ENCODE measurements around the gene SLC5A2.
"Not testable (repeated sequence)": the region's sequence is repeated elsewhere in the genome, so short reads cannot be mapped to it uniquely, and the experiment has no call there.

Gene SLC5A2

DNA sequence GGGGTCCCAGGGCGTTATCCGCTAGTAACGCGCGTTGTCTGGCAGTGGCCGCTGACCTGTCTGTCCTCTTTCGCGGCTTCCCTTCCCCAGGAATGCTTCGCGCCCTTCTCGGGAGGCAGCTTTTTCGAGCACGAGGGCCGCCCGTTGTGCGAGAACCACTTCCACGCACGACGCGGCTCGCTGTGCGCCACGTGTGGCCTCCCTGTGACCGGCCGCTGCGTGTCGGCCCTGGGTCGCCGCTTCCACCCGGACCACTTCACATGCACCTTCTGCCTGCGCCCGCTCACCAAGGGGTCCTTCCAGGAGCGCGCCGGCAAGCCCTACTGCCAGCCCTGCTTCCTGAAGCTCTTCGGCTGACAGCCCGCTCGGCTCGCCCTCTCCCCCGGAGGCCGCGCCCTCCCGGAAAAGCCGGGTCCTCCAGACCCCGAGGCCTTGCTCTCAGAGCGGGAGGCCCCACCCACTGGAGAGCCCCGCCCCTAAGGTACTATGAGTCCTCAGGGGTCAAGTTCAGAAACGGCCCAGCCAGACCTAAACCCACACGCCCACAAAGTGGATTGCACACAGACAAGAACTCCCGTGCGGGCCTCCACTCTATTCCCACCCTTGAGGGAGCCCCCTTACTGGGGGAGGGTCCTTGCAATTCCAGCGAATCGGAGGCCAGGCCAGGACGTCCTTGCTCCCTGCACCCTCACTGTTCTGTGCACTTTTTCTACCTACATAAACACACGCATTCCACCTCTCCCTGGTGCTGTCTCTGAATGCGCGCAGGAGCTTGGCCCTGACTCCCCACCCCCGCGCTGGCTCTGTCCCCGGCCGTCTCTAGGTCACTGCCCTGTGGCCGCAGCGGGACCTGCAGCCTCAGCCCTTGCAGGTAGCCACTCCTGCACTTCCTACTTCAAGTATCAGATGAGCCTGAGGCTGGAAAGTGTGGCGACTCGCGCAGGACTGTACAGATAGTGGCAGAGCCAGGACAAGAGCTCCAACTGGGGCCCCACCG is 5.4 kb upstream of the SLC5A2 start:
- DNase-seq: peak; percentile 88

- no peak for DNase-seq
These were observed 4.0 kb upstream of the SLC5A2 start for GRCh38 chr16:31478956-31479355.

- no peak for DNase-seq
These were observed 3.2 kb upstream of the SLC5A2 start for GRCh38 chr16:31479751-31480150.

- DNase-seq: no peak
These were observed 1.9 kb upstream of the SLC5A2 start for GRCh38 chr16:31480851-31481536.

- not testable (repeated sequence) for DNase-seq
These were observed 1.1 kb downstream of the SLC5A2 start for GRCh38 chr16:31484048-31484447.

GRCh38 chr16:31484491-31485171 is 1.7 kb downstream of the SLC5A2 start:
- DNase-seq: no peak

- DNase-seq: no peak
These were observed 2.6 kb downstream of the SLC5A2 start for GRCh38 chr16:31485571-31485970.

DNA sequence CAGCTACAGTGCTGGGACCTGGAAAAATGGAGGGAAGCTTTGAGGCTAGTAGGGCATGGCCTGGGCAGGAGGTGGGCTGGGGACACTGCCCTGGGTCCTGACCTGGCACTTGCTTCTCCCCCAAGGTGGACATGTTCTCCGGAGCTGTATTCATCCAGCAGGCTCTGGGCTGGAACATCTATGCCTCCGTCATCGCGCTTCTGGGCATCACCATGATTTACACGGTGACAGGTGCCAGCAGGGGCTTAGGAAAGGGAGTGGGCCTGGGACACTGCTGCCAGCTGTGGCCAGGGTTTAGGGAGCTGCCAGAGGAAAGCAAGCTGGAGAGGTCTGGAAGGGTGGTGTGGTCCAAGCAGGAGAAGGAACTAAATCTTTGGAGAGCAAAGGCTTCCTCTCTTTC is 3.1 kb downstream of the SLC5A2 start:
- DNase-seq: no peak

DNA sequence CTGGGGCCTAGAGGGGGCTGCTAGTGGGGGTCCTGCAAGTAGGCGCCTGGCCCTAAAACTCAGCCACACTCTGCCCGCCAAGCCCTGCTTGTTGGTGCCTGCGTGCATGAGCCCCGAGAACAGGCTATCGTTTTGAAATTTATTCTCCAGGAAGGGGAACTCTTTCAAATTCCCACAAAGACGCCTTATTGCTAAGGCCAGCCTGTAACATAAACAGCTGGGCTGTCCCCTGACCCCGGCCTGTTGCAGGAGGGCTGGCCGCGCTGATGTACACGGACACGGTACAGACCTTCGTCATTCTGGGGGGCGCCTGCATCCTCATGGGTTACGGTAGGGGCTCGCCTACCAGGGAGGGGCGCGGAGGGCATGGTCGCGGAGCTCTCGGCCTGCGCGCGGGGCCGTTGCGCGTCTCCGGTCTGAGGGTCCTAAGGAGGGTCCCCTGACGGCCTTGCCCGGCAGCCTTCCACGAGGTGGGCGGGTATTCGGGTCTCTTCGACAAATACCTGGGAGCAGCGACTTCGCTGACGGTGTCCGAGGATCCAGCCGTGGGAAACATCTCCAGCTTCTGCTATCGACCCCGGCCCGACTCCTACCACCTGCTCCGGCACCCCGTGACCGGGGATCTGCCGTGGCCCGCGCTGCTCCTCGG is 4.3 kb downstream of the SLC5A2 start:
- DNase-seq: no peak

DNA sequence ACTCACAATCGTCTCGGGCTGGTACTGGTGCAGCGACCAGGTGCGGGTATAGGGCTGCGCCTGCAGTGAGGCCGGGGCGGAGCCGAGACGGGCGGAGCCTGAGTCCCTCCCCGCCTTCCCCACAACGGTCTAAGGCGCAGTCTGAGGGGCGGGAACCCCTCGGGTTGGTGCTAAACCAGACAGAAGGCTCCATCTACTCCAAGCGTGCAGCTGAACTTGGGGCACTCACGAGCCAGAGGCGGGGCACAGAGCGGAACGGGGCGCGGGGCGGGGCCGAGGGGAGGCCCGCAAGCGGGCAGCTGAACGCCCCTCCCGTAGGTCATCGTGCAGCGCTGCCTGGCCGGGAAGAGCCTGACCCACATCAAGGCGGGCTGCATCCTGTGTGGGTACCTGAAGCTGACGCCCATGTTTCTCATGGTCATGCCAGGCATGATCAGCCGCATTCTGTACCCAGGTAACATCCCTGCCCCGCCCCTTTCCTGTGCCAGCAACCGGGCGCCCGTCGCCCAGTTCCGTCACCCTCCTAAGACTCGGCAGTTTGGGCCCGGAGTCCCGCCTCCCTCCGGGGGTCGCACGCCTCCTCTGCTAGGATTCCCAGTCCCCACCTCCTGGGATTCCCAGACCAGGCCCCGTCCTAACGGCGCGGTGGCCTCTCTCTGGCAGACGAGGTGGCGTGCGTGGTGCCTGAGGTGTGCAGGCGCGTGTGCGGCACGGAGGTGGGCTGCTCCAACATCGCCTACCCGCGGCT is 5.0 kb downstream of the SLC5A2 start:
- peak; percentile 76 for DNase-seq

DNA sequence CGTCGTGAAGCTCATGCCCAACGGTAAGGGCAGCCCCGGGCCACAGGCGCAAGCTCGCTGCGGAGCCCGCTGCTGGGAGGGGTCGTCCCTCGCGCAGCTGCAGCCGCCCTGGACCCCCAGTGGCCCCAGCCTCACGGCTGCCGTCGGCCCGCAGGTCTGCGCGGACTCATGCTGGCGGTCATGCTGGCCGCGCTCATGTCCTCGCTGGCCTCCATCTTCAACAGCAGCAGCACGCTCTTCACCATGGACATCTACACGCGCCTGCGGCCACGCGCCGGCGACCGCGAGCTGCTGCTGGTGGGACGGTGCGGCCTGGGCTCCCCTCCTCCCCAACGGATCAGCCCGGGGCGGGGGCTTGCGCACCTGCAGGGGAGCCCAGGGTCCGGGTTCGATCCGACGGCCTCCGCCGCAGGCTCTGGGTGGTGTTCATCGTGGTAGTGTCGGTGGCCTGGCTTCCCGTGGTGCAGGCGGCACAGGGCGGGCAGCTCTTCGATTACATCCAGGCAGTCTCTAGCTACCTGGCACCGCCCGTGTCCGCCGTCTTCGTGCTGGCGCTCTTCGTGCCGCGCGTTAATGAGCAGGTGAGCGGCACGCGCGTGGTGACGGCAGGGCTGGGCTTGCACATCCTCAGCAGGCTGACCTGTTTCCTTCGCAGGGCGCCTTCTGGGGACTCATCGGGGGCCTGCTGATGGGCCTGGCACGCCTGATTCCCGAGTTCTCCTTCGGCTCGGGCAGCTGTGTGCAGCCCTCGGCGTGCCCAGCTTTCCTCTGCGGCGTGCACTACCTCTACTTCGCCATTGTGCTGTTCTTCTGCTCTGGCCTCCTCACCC is 5.8 kb downstream of the SLC5A2 start:
- DNase-seq: peak; percentile 57

- DNase-seq: no peak
These were observed 6.3 kb downstream of the SLC5A2 start for GRCh38 chr16:31489298-31489564.

DNA sequence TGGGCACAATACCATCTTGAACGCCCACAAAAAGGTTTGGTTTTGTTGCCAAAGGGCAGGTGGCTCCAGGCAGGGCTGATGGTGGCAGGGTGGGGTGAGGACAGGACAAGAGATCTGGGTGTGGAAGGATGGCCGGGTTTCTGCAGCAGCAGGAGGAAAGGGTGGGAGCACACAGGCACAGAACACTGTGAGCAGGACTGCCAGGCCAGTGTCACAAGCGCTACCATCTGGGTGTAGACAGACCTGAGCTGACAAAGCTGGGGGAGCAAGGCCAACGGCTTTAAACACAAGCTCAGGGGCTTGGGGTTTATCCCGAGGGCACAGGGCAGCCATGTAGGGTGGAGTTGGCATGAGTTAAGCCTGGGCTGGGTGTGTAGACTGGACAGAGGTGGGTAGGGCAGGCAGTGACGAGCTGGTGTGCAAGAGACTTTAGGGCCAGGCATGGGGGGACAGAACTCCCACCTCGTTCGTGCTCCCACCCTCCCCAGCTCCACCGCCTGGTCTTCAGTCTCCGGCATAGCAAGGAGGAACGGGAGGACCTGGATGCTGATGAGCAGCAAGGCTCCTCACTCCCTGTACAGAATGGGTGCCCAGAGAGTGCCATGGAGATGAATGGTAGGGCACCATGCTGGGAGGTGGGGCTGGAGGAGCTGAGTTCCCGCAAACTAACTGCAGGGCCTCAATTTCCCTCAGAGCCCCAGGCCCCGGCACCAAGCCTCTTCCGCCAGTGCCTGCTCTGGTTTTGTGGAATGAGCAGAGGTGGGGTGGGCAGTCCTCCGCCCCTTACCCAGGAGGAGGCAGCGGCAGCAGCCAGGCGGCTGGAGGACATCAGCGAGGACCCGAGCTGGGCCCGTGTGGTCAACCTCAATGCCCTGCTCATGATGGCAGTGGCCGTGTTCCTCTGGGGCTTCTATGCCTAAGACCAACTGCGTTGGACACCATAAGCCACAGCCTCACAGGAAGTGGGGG is 7.0 kb downstream of the SLC5A2 start:
- no peak for DNase-seq

- no peak for DNase-seq
These were observed 9.0 kb downstream of the SLC5A2 start for GRCh38 chr16:31491778-31492418.

- no peak for DNase-seq
These were observed 10.7 kb downstream of the SLC5A2 start for GRCh38 chr16:31493506-31494125.

DNA sequence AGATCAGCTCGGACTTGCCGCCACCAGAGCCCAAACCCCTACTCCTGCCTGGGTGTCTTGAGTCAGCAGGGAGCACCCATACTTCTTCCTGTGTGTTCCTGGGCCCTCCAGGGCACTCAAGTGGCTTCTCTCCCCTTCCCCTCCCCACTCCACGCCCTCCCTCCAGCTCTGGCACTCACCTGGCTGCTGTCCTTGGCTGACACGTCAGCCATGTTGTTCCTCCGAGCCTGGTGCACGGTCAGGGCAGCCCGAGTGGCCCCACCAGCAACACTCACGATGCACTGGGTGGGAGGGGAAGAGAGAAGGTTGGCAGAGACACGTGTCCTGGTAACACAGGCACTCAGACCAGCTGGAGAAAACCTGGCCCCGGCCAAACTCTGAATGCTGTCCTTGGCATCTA is 13.7 kb downstream of the SLC5A2 start:
- DNase-seq: no peak

- no peak for DNase-seq
These were observed 15.6 kb downstream of the SLC5A2 start for GRCh38 chr16:31498493-31498892.

DNA sequence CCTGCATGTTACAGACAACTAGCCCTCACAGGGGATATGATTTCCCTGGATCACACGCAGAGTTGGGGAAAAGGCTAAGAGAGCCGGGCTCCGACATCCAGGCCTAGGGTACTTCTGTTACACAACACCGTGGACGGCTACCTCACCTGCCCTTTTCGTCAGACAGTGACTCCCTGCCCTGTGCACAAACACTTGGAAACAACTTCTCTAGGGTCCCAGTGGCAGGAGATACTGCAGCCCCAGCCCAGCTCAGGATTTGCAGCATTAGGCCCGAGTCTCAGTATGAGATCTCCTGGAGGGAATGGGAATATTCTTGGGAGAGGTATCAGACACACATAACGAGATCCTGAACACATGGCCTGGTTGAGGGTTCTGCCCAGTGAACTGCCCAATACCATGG is 17.0 kb downstream of the SLC5A2 start:
- DNase-seq: no peak

DNA sequence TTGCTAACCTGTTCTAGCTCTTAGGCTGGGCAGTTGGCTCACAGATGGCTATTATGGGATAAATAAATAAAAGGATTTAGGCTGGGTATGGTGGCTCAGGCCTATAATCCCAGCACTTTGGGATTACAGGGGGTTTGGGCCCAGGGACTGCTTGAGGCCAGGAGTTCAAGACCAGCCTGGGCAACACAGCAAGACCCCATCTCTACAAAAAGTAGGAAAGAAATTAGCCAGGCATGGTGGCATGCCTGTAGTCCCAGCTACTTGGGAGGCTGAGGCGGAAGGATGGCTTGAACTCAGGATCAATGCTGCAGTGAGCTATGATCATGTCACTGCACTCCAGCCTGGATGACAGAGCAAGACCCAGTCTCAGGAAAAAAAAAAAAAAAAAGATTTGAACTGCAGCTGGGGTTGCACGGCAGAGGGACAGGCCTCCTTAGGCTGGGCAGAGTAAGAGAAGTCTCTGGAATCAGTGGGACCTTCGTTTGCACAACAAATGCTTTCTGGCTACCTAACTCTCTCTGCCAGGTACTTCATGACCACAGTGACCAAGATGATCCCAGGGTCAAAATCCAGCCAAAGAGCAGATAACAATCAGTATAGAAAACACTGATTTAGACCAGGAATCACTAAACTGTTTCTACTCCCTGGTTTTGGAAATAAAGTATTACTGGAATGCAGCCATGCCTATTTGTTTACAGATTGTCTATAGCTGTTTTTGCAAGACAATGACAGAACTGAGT is 18.5 kb downstream of the SLC5A2 start:
- DNase-seq: no peak

Data from DMS53 (cell line).